HEK293 (cell line): Measurements from ENCODE around the gene GAREM1.

Source experiments
- CTCF ChIA-PET: fragments of 350-600 bp; formaldehyde crosslinking; extraction: SDS; loops from one replicate; lab custom pipeline; 2021; ENCODE audit warnings: antibody characterized with exemption; lab: Yijun Ruan, JAX
- POLR2A ChIA-PET: fragments of 300-600 bp; formaldehyde crosslinking; extraction: SDS; loops from one replicate; lab custom pipeline; 2020; ENCODE audit warnings: antibody characterized with exemption, inconsistent platforms; lab: Yijun Ruan, JAX
- H3K27ac ChIP-seq: fragments of 200-500 bp; sonication (Bioruptor generic); 2 replicates; pipeline ENCODE4 v1.5.1; 2014; ENCODE audit warnings: low read depth, low read length, control low read depth, inconsistent platforms; ENCODE audit errors: extremely low read depth
- H3K36me3 ChIP-seq, 2 experiments: fragments of 200-500 bp in 1 of 2; sonication (Bioruptor generic) in 1 of 2; 1 replicate in 1 of 2; 2 replicates in 1 of 2; pipeline ENCODE4 v1.5.1; 2014 to 2017; ENCODE audit warnings: inconsistent platforms in 2 of 2, low read length in 2 of 2; ENCODE audit not compliant: control insufficient read depth in 2 of 2, insufficient read depth in 1 of 2
- H3K4me1 ChIP-seq: fragments of 200-500 bp; sonication (Bioruptor generic); 2 replicates; pipeline ENCODE4 v1.5.1; 2014; ENCODE audit warnings: mild to moderate bottlenecking, low read length, inconsistent platforms; ENCODE audit not compliant: control insufficient read depth, insufficient read depth
- H3K4me3 ChIP-seq: 2 replicates; pipeline ENCODE4 v1.5.1; 2011; ENCODE audit warnings: low read depth, mild to moderate bottlenecking, control low read depth, low read length, moderate library complexity
- H3K9me3 ChIP-seq: fragments of 200-500 bp; sonication (Bioruptor generic); 2 replicates; pipeline ENCODE4 v1.5.1; 2014; ENCODE audit warnings: low read depth, low read length, inconsistent platforms; ENCODE audit not compliant: control insufficient read depth, insufficient read depth
- HOXC10 ChIP-seq: sonication (generic); formaldehyde crosslinking; IDR thresholded peaks from 2 replicates; pipeline ENCODE4 v1.8.1; 2023; ENCODE audit warnings: mild to moderate bottlenecking, missing genetic modification reagents
- KLF8 ChIP-seq: fragments of 450-650 bp; formaldehyde crosslinking; IDR thresholded peaks from 2 replicates; pipeline ENCODE4 v1.5.1; 2016; ENCODE audit warnings: missing biosample characterization, missing genetic modification characterization
- PRDM2 ChIP-seq: fragments of 450-650 bp; formaldehyde crosslinking; IDR thresholded peaks from 2 replicates; pipeline ENCODE4 v1.5.1; 2016; ENCODE audit warnings: missing biosample characterization, missing genetic modification characterization, borderline replicate concordance
- SCRT1 ChIP-seq: fragments of 450-650 bp; formaldehyde crosslinking; IDR thresholded peaks from 2 replicates; pipeline ENCODE4 v1.5.1; 2016; ENCODE audit warnings: missing biosample characterization, missing genetic modification characterization, borderline replicate concordance
- ZEB2 ChIP-seq: fragments of 450-650 bp; formaldehyde crosslinking; IDR thresholded peaks from 2 replicates; pipeline ENCODE4 v1.5.1; 2016; ENCODE audit warnings: missing biosample characterization, missing genetic modification characterization
- ZNF223 ChIP-seq: fragments of 450-650 bp; formaldehyde crosslinking; IDR thresholded peaks from 2 replicates; pipeline ENCODE4 v1.5.1; 2016; ENCODE audit warnings: missing biosample characterization, missing genetic modification characterization
- ZNF280D ChIP-seq: fragments of 450-650 bp; formaldehyde crosslinking; IDR thresholded peaks from 2 replicates; pipeline ENCODE4 v1.5.1; 2016; ENCODE audit warnings: missing biosample characterization, missing genetic modification characterization
- ZNF311 ChIP-seq: fragments of 450-650 bp; formaldehyde crosslinking; IDR thresholded peaks from 2 replicates; pipeline ENCODE4 v1.5.1; 2017; ENCODE audit warnings: missing biosample characterization, missing genetic modification characterization, borderline replicate concordance
- ZNF394 ChIP-seq: fragments of 450-650 bp; formaldehyde crosslinking; IDR thresholded peaks from 2 replicates; pipeline ENCODE4 v1.5.1; 2016; ENCODE audit warnings: missing biosample characterization, missing genetic modification characterization, mild to moderate bottlenecking, moderate library complexity, borderline replicate concordance
- ZNF433 ChIP-seq: fragments of 450-650 bp; formaldehyde crosslinking; IDR thresholded peaks from 2 replicates; pipeline ENCODE4 v1.5.1; 2016; ENCODE audit warnings: missing biosample characterization, missing genetic modification characterization, low read depth
- ZNF510 ChIP-seq: fragments of 450-650 bp; formaldehyde crosslinking; IDR thresholded peaks from 2 replicates; pipeline ENCODE4 v1.5.1; 2018; ENCODE audit warnings: mild to moderate bottlenecking, missing genetic modification characterization, missing biosample characterization; ENCODE audit not compliant: insufficient replicate concordance
- ZNF521 ChIP-seq: fragments of 450-650 bp; formaldehyde crosslinking; IDR thresholded peaks from 2 replicates; pipeline ENCODE4 v1.5.1; 2017; ENCODE audit warnings: missing biosample characterization, mild to moderate bottlenecking, missing genetic modification characterization
- ZNF558 ChIP-seq: fragments of 450-650 bp; formaldehyde crosslinking; IDR thresholded peaks from 2 replicates; pipeline ENCODE4 v1.5.1; 2016; ENCODE audit warnings: missing biosample characterization, missing genetic modification characterization
- ZNF626 ChIP-seq: fragments of 450-650 bp; sonication (Bioruptor Pico); formaldehyde crosslinking; IDR thresholded peaks from 2 replicates; pipeline ENCODE4 v1.5.1; 2018; ENCODE audit warnings: missing biosample characterization, missing genetic modification characterization, inconsistent platforms
- ZNF677 ChIP-seq: fragments of 450-650 bp; IDR thresholded peaks from 2 replicates; pipeline ENCODE4 v1.5.0; 2018; ENCODE audit warnings: missing biosample characterization, mild to moderate bottlenecking, missing genetic modification characterization, moderate library complexity
- ZNF776 ChIP-seq: fragments of 450-650 bp; formaldehyde crosslinking; IDR thresholded peaks from 2 replicates; pipeline ENCODE4 v1.5.0; 2017; ENCODE audit warnings: missing biosample characterization, missing genetic modification characterization, borderline replicate concordance
- ZNF791 ChIP-seq: fragments of 450-650 bp; formaldehyde crosslinking; IDR thresholded peaks from 2 replicates; pipeline ENCODE4 v1.5.1; 2016; ENCODE audit warnings: missing biosample characterization, missing genetic modification characterization
- TF ChIP-seq, protein P1 (sequence below): fragments of 450-650 bp; formaldehyde crosslinking; IDR thresholded peaks from 2 replicates; pipeline ENCODE4 v1.5.1; 2016; ENCODE audit warnings: missing biosample characterization, missing genetic modification characterization

Gene GAREM1

GRCh38 chr18:32483002-32483401, 12.3 kb upstream of the GAREM1 start (continued):
- no peak for TF ChIP-seq ZNF558
- TF ChIP-seq, protein P1, sequence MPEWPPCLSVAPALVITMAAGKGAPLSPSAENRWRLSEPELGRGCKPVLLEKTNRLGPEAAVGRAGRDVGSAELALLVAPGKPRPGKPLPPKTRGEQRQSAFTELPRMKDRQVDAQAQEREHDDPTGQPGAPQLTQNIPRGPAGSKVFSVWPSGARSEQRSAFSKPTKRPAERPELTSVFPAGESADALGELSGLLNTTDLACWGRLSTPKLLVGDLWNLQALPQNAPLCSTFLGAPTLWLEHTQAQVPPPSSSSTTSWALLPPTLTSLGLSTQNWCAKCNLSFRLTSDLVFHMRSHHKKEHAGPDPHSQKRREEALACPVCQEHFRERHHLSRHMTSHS (tag by site-specific recombination), result no peak

DNA sequence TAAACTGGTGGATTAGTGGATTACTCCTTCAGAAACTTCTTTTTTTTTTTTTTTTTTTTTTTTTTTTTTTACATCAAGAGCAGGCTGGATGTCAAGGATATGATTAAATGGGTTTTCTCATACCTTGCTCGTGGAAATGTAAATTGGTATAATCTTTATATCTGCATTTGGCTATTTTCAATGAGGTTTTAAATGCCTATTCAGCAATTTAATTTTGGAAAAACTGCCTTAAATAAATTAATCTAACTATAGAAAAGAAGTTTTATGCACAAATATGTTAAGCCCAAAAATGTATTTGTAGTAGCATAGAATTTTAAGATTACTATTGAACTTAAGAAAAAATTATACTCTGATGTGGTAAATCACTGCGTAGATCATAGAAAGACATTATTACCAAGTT, 11.4 kb upstream of the GAREM1 start:
- Histone ChIP-seq H3K9me3 (no peaks in the 10 kb centered on the region), H3K4me1 (no peaks in the 10 kb centered on the region), H3K4me3 (no peak overlapping the region), H3K27ac (no peak overlapping the region), H3K36me3 (no peaks in the 10 kb centered on the region)
- ChIA-PET POLR2A (no interaction called here), CTCF (interaction anchor here (0.8 to 1.0 kb wide), 2 partner anchors 14 to 67 kb away, joined by 3 read pairs; no protein-coding TSS in a partner anchor)
- TF ChIP-seq ZNF521 (tag by site-specific recombination) (no peak), ZNF626 (no peak), KLF8 (tag by site-specific recombination) (no peak), SCRT1 (tag by site-specific recombination) (no peak), ZNF311 (tag by site-specific recombination) (no peak), ZNF394 (no peak), ZEB2 (tag by site-specific recombination) (no peak), ZNF510 (tag by site-specific recombination) (no peak), ZNF677 (tag by site-specific recombination) (no peak), ZNF223 (no peak), ZNF776 (tag by site-specific recombination) (no peak), HOXC10 (no peak), ZNF791 (tag by site-specific recombination) (no peak), PRDM2 (tag by site-specific recombination) (no peak), ZNF433 (tag by site-specific recombination) (no peak), ZNF280D (no peak)
